PC-9 (cell line): ENCODE results near the gene GAD1.

ENCODE experiments used
- EZH2 ChIP-seq: fragments of 200-600 bp; sonication (generic); IDR thresholded peaks from 2 replicates; pipeline ENCODE4 v1.8.0; 2017; ENCODE audit warnings: antibody characterized with exemption, low read depth
- TF ChIP-seq, protein P1 (sequence below): fragments of 200-600 bp; sonication (generic); conservative IDR thresholded peaks from 2 replicates; pipeline ENCODE4 v1.6.1; 2017; ENCODE audit warnings: mixed run types, antibody characterized with exemption, mild to moderate bottlenecking, moderate library complexity

DNA sequence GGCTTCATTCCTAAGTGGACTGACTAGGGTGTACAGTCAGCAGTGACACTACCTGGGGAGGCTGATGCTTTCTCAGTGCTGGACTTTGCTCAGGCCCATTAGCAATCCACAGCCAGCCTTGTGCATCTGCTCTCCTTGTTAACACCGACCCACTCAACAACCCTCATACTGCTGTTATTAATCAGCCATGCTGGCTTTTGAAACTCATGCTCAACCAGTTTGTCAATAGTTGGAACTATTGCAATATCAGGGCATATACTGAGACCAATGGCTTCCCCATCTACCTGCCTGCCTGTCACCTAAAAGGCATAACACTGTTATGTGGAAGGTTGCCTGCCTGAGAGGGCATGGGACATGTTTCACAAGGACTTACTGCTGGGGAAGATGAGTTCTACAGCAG, 39.4 kb downstream of the GAD1 start:
- TF ChIP-seq, protein P1, sequence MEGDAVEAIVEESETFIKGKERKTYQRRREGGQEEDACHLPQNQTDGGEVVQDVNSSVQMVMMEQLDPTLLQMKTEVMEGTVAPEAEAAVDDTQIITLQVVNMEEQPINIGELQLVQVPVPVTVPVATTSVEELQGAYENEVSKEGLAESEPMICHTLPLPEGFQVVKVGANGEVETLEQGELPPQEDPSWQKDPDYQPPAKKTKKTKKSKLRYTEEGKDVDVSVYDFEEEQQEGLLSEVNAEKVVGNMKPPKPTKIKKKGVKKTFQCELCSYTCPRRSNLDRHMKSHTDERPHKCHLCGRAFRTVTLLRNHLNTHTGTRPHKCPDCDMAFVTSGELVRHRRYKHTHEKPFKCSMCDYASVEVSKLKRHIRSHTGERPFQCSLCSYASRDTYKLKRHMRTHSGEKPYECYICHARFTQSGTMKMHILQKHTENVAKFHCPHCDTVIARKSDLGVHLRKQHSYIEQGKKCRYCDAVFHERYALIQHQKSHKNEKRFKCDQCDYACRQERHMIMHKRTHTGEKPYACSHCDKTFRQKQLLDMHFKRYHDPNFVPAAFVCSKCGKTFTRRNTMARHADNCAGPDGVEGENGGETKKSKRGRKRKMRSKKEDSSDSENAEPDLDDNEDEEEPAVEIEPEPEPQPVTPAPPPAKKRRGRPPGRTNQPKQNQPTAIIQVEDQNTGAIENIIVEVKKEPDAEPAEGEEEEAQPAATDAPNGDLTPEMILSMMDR, result no peak
- TF ChIP-seq EZH2, result no peak
